Erythroblast (primary cell): Measurements from ENCODE around the gene SNRPD3.

Source experiments
- GATA1 ChIP-seq: IDR thresholded peaks from 2 replicates; pipeline ENCODE4 v1.6.1; 2011; ENCODE audit warnings: low read depth, mild to moderate bottlenecking, control low read depth, low read length, moderate library complexity
- POLR2A ChIP-seq: IDR thresholded peaks from 2 replicates; pipeline ENCODE4 v1.6.1; 2011; ENCODE audit warnings: mild to moderate bottlenecking, low read length

- TF ChIP-seq POLR2A (no peak), GATA1 (no peak)
Observed at GRCh38 chr22:24578355-24579257, 22.8 kb downstream of the SNRPD3 start.
